Nephron progenitor cell (in vitro differentiated cells): ENCODE measurements around the gene UHMK1.

Experiments
- DNase-seq: peaks from one replicate; pipeline ENCODE4 v3.0.0; 2021
- H3K27ac Mint-ChIP-seq: 2 replicates; pipeline ENCODE4 v1.8.0; 2021; ENCODE audit warnings: mild to moderate bottlenecking, moderate library complexity, mixed read lengths
- H3K27me3 Mint-ChIP-seq: 2 replicates; pipeline ENCODE4 v1.8.0; 2021; ENCODE audit warnings: mild to moderate bottlenecking, low read depth, mixed read lengths; ENCODE audit not compliant: poor library complexity
- H3K36me3 Mint-ChIP-seq: 2 replicates; pipeline ENCODE4 v1.8.0; 2021; ENCODE audit warnings: low read depth, mixed read lengths
- H3K4me1 Mint-ChIP-seq: 2 replicates; pipeline ENCODE4 v1.8.0; 2021; ENCODE audit warnings: mixed read lengths
- H3K4me3 Mint-ChIP-seq: 2 replicates; pipeline ENCODE4 v1.8.0; 2021; ENCODE audit warnings: mild to moderate bottlenecking, moderate library complexity, mixed read lengths
- H3K9me3 Mint-ChIP-seq: 2 replicates; pipeline ENCODE4 v1.8.0; 2021; ENCODE audit warnings: mild to moderate bottlenecking, moderate library complexity, mixed read lengths
- TF ChIP-seq, protein P1 (sequence below): fragments of 200-600 bp; sonication (generic); IDR thresholded peaks from 2 replicates; pipeline ENCODE4 v1.5.0; 2021; ENCODE audit warnings: antibody characterized with exemption

The UHMK1 gene

DNA sequence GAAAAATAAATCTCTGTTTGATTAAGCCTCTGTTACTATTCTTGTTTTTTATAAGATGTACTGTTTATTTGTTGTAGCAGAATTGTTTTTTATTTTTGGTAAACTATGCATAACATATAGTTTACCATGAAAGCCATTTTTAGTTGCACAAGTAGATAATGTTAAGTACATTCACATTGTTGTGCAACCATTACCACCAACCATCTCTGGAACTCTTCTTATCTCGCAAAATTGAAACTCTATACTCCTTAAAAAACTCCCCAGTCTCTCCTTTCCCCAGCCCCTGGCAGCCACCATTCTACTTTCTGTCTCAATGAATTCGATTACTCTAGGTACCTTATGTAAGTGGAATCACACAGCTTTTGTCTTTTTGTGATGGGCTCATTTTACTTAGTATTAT lies 27.4 kb upstream of the UHMK1 start:
- Mint-ChIP-seq H3K27ac (no peak overlapping the region), H3K4me1 (no peaks in the 10 kb centered on the region), H3K27me3 (peaks cover 5% of the 10 kb centered on the region), H3K4me3 (no peak overlapping the region), H3K9me3 (peaks cover 18% of the 10 kb centered on the region), H3K36me3 (no peaks in the 10 kb centered on the region)
- TF ChIP-seq, protein P1, sequence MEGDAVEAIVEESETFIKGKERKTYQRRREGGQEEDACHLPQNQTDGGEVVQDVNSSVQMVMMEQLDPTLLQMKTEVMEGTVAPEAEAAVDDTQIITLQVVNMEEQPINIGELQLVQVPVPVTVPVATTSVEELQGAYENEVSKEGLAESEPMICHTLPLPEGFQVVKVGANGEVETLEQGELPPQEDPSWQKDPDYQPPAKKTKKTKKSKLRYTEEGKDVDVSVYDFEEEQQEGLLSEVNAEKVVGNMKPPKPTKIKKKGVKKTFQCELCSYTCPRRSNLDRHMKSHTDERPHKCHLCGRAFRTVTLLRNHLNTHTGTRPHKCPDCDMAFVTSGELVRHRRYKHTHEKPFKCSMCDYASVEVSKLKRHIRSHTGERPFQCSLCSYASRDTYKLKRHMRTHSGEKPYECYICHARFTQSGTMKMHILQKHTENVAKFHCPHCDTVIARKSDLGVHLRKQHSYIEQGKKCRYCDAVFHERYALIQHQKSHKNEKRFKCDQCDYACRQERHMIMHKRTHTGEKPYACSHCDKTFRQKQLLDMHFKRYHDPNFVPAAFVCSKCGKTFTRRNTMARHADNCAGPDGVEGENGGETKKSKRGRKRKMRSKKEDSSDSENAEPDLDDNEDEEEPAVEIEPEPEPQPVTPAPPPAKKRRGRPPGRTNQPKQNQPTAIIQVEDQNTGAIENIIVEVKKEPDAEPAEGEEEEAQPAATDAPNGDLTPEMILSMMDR: no peak
- DNase-seq: no peak

DNA sequence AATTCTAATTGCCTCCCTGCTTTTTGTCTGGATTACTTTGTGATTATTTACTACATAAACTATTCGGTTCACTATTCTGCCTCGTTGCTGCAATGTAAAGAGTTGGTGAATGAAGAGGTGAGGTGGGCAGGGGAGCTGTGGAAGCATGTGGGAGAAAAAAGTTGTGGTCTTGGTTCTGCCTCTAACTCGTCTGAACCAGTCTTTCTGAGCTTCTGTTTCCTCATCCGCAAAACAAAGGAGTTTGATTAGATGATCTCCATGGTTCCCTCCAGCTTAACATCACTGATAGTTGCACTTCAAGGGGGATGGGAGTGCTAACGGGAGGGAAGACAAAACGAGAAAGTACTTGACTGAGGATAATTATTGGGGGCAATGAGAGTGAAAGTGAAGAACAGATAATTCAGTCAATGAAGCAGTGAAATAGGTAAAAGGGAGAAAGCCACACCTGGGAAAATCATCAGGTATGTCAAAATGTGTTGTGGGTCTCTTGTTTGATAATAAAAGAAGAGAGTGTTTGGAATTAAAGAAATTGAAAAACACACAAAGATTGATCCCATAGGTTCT lies 26.2 kb upstream of the UHMK1 start:
- Mint-ChIP-seq H3K9me3 (peaks cover 29% of the 10 kb centered on the region), H3K36me3 (peaks cover 5% of the 10 kb centered on the region), H3K27me3 (peaks cover 9% of the 10 kb centered on the region), H3K27ac (no peak overlapping the region), H3K4me1 (no peaks in the 10 kb centered on the region), H3K4me3 (no peak overlapping the region)
- TF ChIP-seq, protein P1: no peak
- no peak for DNase-seq

DNA sequence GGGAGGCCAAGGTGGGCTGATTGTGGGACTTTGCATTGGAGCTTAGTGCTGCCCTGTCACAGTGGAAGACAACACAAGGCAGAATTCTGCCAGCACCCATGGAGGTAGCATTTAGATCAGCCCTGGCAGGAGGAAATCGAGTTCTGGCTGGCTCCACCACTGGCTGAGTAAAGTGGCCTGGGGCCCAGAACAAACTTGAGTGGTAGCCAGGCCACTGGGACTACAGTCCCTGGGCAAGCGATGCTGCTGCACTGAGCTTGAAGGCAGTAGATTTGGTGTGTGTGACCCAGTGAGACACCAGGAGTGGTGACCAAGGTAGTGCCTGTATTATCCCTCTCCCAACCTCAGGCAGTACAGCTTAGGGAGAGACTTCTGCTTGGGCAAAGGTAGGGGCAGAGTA lies 22.5 kb upstream of the UHMK1 start:
- H3K27ac Mint-ChIP-seq: no peak overlapping the region
- TF ChIP-seq, protein P1: no peak
- H3K4me1 Mint-ChIP-seq: no peaks in the 10 kb centered on the region
- H3K4me3 Mint-ChIP-seq: no peak overlapping the region
- DNase-seq: no peak
- peaks cover 13% of the 10 kb centered on the region for H3K27me3 Mint-ChIP-seq
- peaks cover 10% of the 10 kb centered on the region for H3K36me3 Mint-ChIP-seq
- H3K9me3 Mint-ChIP-seq: peaks cover 50% of the 10 kb centered on the region

DNA sequence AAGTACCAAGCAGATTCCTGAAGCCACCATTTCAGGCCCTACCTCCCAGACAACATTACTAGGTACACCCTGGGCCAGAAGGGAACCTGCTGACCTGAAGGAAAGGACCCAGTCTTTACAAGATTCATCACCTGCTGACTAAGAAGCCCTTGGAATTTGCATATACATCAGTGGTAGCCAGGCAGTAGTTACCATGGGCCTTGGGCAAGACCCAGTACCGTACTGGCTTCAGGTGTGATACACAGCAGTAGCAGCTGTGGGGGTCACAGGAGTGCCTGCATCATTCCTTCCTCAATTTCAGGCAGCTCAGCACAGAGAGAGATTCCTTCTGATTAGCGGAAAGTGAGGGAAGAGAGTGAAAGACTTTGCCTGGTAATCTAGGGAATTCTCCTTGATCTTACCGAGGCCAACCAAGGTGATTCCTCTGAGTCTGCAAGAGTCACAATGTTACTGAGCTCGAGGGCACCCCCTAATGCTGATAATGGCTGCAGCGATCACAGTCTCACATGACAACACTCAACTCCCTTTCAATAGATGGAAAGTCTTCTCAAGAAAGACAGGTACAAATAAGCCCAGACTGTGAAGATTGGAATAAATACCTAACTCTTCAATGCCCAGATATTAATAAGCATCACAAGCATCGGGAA lies 22.0 kb upstream of the UHMK1 start:
- peaks cover 13% of the 10 kb centered on the region for H3K27me3 Mint-ChIP-seq
- H3K9me3 Mint-ChIP-seq: peaks cover 55% of the 10 kb centered on the region
- H3K4me3 Mint-ChIP-seq: no peak overlapping the region
- TF ChIP-seq, protein P1: no peak
- no peak overlapping the region for H3K27ac Mint-ChIP-seq
- H3K36me3 Mint-ChIP-seq: peaks cover 10% of the 10 kb centered on the region
- no peaks in the 10 kb centered on the region for H3K4me1 Mint-ChIP-seq
- no peak for DNase-seq

DNA sequence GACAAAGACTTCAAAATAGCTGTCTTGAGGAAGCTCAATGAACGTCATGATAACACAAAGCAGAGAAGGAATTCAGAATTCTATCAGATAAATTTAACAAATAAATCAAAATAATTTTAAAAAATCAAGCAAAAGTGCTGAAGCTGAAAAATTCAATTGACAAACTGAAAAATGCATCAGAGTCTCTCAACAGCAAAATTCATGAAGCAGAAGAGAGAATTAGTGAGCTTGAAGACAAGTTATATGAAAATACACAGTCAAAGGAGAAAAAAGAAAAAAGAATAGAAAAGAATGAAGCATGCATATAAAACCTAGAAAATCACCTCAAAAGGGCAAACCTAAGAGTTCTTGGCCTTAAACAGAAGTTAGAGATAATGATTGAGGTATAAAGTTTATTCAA lies 21.0 kb upstream of the UHMK1 start:
- peaks cover 9% of the 10 kb centered on the region for H3K27me3 Mint-ChIP-seq
- H3K27ac Mint-ChIP-seq: no peak overlapping the region
- H3K9me3 Mint-ChIP-seq: peaks cover 65% of the 10 kb centered on the region
- peaks cover 10% of the 10 kb centered on the region for H3K36me3 Mint-ChIP-seq
- no peaks in the 10 kb centered on the region for H3K4me1 Mint-ChIP-seq
- DNase-seq: no peak
- no peak overlapping the region for H3K4me3 Mint-ChIP-seq
- TF ChIP-seq, protein P1: no peak

DNA sequence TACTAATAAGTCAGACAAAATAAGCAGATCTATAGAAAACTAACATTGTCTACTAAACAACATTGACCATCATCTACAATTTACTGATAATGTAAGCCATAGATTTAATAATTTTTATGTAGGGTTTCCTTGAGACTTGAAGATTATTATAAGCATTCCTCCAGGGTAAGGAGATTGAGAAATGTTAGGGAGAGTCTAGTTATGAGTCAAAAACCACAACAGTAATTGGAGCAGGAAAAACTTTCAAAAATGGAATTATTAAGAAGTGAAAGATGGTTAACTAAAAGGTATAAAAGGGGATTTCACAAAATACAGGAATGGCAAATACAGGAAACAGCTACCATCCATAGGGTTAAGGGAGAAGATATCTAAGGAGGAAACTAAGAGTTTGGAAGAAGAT lies 12.4 kb upstream of the UHMK1 start:
- peaks cover 16% of the 10 kb centered on the region for H3K9me3 Mint-ChIP-seq
- peaks cover 23% of the 10 kb centered on the region for H3K27me3 Mint-ChIP-seq
- H3K36me3 Mint-ChIP-seq: no peaks in the 10 kb centered on the region
- no peaks in the 10 kb centered on the region for H3K4me1 Mint-ChIP-seq
- TF ChIP-seq, protein P1: no peak
- H3K4me3 Mint-ChIP-seq: no peak overlapping the region
- no peak for DNase-seq
- H3K27ac Mint-ChIP-seq: no peak overlapping the region
